ENCODE measurements around the gene MBOAT7. TPM values are rescaled to one million over a fixed set of nuclear protein-coding genes. Genes with fewer than 3 reads are reported as not detected.

MBOAT7 gene
- total RNA-seq, 1 donor from 2014 or later = 218 TPM

DNA sequence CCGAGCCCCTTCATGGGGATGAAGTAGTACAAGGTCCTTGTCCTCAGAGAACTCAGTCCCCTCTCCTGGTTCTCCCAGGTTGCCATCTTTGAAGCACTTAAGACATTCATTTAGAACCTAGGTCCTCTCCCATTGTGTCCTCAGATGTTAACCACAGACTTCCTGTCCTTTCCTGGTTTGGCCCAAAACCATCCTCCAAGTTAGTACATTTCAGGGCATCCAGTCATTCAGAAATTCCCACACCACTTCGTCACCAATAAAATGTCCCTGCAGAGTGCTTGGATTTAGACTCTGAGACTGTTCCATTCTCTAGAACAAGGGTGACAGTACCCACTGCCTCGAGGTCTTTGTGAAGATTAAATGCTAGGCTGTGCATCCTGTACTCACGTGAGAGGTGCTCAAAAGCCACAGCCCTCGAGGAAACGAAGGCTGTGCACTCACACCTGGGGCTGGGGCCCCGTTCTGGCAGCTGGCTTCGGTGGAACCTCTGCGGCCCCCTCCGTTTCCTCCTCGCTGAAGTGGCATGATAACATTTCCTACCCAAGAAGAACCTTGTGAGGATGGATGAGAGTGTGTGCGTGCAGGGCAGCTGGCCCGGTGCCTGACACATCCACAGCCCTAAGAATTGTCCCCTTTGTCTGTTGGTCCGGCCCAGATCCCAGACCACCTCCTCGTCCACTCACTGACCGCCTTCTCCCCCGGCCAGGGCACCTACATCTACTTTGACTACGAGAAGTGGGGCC, 34.6 kb downstream of the MBOAT7 start:
- DNase-seq (ENCODE audit: low read depth) = no peak
- TF ChIP-seq, protein P1, sequence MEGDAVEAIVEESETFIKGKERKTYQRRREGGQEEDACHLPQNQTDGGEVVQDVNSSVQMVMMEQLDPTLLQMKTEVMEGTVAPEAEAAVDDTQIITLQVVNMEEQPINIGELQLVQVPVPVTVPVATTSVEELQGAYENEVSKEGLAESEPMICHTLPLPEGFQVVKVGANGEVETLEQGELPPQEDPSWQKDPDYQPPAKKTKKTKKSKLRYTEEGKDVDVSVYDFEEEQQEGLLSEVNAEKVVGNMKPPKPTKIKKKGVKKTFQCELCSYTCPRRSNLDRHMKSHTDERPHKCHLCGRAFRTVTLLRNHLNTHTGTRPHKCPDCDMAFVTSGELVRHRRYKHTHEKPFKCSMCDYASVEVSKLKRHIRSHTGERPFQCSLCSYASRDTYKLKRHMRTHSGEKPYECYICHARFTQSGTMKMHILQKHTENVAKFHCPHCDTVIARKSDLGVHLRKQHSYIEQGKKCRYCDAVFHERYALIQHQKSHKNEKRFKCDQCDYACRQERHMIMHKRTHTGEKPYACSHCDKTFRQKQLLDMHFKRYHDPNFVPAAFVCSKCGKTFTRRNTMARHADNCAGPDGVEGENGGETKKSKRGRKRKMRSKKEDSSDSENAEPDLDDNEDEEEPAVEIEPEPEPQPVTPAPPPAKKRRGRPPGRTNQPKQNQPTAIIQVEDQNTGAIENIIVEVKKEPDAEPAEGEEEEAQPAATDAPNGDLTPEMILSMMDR (conservative IDR thresholded peaks at IDR 0.05; ENCODE audit: low read depth, low read length) = no peak
- H3K4me3 ChIP-seq (ENCODE audit: low read depth, low read length) = no peak overlapping the region

DNA sequence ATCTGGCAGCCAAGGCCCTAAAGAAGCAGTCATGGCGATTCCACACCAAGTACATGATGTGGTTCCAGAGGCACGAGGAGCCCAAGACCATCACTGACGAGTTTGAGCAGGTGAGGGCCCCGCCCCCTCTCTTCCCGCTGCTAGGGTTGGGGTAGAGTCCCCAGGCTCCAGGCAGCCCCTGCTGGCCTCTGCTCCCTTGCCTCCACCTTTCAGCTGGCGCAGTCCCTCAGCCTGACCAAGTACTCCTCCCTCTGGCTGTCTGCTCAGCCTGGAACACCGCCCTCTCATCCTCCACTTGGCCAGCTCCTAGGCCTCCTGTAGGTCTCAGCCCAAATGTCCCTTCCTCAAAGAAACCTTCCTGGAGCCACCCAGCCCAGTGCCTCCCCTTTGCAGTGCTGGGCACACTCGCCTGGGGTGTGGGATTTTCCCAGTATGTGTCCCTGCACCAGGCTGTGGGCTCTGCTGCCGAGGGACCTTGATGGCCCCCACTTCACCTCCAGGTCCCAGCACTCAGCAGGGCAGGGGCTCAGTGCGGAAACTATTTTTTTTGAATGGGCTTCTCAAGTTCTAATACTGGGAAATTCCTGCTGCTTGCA, 35.6 kb downstream of the MBOAT7 start:
- no peak overlapping the region for H3K4me3 ChIP-seq (ENCODE audit: low read depth, low read length)
- DNase-seq (ENCODE audit: low read depth) = no peak
- TF ChIP-seq, protein P1 (conservative IDR thresholded peaks at IDR 0.05; ENCODE audit: low read depth, low read length) = no peak

DNA sequence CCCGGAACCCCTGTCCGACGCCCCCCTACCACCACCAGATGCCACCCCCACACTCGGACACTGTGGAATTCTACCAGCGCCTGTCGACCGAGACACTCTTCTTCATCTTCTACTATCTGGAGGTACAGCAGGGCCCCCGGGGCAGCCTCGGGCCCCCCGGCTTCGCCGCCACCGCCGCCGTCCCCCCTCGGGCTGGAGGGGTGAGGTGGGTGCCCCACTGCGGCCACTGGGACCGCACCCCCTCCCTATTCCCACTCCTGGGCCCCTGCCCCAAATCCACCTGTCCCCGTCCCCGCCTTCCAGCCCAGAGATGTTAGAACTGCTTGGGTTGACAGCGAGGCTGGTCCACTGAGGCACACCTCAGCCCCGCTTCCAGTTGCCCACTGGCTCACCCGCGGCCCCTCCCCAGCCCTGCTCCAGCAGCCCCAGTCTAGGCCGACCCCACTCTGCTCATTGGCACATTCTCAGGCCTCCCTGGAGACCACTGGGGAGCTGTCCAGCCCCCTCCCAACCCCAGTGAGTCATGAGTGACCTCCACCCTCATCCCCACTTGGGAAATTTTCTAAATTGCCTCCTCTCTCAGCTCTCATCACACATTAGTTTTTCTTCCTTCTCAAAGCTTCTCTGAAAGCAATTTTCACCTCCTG, 36.4 kb downstream of the MBOAT7 start:
- TF ChIP-seq, protein P1 (conservative IDR thresholded peaks at IDR 0.05; ENCODE audit: low read depth, low read length) = no peak
- no peak for DNase-seq (ENCODE audit: low read depth)
- no peak overlapping the region for H3K4me3 ChIP-seq (ENCODE audit: low read depth, low read length)

DNA sequence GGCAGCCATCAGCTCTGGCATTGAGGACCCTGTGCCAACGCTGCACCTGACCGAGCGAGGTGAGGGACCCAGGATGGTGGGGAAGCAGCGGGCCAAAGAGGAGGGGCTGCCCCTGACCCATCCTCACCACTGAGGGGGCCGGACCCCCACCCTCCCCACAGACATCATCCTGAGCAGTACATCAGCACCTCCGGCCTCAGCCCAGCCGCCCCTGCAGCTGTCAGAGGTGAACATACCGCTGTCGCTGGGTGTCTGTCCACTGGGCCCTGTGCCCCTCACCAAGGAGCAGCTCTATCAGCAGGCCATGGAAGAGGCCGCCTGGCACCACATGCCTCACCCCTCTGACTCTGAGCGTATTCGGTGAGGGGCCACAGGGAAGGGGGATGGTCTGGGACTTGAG, 37.1 kb downstream of the MBOAT7 start:
- TF ChIP-seq, protein P1 (conservative IDR thresholded peaks at IDR 0.05; ENCODE audit: low read depth, low read length) = no peak
- no peak overlapping the region for H3K4me3 ChIP-seq (ENCODE audit: low read depth, low read length)
- no peak for DNase-seq (ENCODE audit: low read depth)

DNA sequence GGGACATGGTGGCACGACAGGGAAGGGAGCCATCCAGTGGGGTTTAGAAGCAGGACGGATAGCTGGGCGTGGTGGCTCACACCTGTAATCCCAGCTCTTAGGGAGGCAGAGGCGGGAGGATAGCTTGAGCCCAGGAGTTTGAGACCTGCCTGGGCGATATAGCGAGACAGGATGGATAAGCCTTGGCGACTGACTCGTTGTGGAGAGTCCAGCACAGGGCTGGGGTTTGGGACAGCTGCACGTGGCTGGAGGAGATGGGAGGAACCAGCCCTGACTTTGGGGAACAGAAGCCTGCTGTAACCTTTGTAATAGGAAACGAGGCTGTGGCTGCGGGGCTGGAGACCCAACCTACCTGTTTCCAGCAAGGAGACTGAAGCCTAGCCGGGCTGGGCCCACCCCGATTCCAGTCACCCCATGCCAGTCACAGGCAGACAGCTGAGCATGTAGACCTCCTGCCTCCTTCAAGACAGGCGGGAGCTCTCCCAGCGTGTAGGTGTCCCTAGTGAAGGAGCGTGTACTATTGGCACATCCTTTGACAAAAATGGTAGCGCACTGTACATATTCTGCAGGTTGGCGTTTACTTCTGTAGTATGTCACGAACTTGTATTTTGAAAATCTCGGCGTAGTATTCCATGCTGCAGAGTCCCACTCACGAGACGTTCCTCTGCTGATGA, 37.9 kb downstream of the MBOAT7 start:
- no peak for DNase-seq (ENCODE audit: low read depth)
- no peak overlapping the region for H3K4me3 ChIP-seq (ENCODE audit: low read depth, low read length)
- TF ChIP-seq, protein P1 (conservative IDR thresholded peaks at IDR 0.05; ENCODE audit: low read depth, low read length) = no peak

DNA sequence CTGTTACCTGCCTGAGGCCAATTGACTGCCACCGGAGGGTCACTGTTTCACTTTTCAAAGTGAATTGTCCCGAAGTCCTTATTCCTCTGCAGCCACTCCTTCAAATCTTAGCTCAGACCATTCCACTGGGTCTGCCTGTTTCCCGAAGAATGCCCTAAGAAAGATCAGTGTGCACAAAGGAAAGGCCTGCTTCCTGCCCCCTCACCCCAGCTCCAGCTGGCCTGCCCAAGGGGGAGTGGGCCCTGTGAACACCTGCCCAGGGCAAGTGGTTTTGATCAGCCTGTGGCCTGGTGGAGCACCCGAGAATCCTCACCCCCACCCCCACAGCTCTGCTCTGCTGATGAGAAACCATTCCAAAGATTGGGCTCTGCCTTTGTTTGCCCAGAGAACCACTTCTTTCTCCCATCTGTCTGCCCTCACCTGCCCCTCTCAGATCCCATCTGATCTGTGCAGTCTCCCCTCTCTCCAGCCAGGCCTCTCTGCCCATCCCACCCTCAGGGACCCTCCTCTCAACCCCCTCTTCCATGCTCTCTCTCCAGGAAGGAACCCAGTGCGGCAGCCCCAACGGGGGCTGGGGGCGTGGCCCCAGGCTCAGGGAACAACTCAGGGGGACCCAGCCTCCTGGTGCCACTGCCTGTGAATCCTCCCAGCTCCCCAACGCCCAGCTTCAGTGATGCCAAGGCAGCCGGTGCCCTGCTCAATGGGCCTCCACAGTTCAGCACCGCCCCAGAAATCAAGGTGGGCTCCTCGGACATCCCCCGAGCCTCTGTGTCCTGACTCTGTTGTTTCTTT, 40.2 kb downstream of the MBOAT7 start:
- DNase-seq (ENCODE audit: low read depth) = no peak
- TF ChIP-seq, protein P1 (conservative IDR thresholded peaks at IDR 0.05; ENCODE audit: low read depth, low read length) = no peak
- H3K4me3 ChIP-seq (ENCODE audit: low read depth, low read length) = no peak overlapping the region
